GM23338 (cell line): ENCODE results near the gene CYBC1. TPM values are rescaled to one million over a fixed set of nuclear protein-coding genes. Genes with fewer than 3 reads are reported as not detected.
A peak's percentile ranks its signal among the peaks of the same experiment; 100 is the strongest.

Source experiments
- ATAC-seq: fragments of 200-7000 bp; cut with Tn5 transposase; 3 replicates; pipeline ENCODE4 v1.9.1; 2020
- DNase-seq: peaks from one replicate; pipeline ENCODE4 v3.0.0-alpha.2; 2015; ENCODE audit warnings: low spot score
- H2AFZ ChIP-seq: fragments of 200-600 bp; sonication (generic); 2 replicates; pipeline ENCODE4 v1.8.0; 2016; ENCODE audit warnings: antibody characterized with exemption, mild to moderate bottlenecking, moderate library complexity
- H3F3A ChIP-seq: fragments of 200-600 bp; sonication (generic); replicated peaks from 2 replicates; pipeline ENCODE4 v1.8.0; 2017; ENCODE audit warnings: antibody characterized with exemption, mixed run types, low read depth
- H3K27ac ChIP-seq: fragments of 200-600 bp; sonication (generic); 2 replicates; pipeline ENCODE4 v1.6.1; 2016; ENCODE audit warnings: low read depth
- H3K27me3 ChIP-seq: fragments of 200-600 bp; sonication (generic); 2 replicates; pipeline ENCODE4 v1.8.0; 2016; ENCODE audit warnings: mild to moderate bottlenecking, mixed run types, moderate library complexity; ENCODE audit not compliant: insufficient read depth
- H3K36me3 ChIP-seq: fragments of 200-600 bp; sonication (generic); 2 replicates; pipeline ENCODE4 v1.8.0; 2016; ENCODE audit warnings: mild to moderate bottlenecking; ENCODE audit not compliant: insufficient read depth
- H3K4me1 ChIP-seq: fragments of 200-600 bp; sonication (generic); 2 replicates; pipeline ENCODE4 v1.8.0; 2016; ENCODE audit warnings: mild to moderate bottlenecking, moderate library complexity; ENCODE audit not compliant: insufficient read depth
- H3K4me2 ChIP-seq: fragments of 200-600 bp; sonication (generic); 2 replicates; pipeline ENCODE4 v1.7.1; 2017; ENCODE audit warnings: mixed run types
- H3K4me3 ChIP-seq: fragments of 200-600 bp; sonication (generic); 2 replicates; pipeline ENCODE4 v1.6.1; 2016; ENCODE audit warnings: mixed run types
- H3K79me2 ChIP-seq: fragments of 200-600 bp; sonication (generic); replicated peaks from 2 replicates; pipeline ENCODE4 v1.8.0; 2017; ENCODE audit warnings: mild to moderate bottlenecking; ENCODE audit not compliant: insufficient read depth
- H3K9me2 ChIP-seq: fragments of 200-600 bp; sonication (generic); 2 replicates; pipeline ENCODE4 v1.8.0; 2017; ENCODE audit not compliant: insufficient read depth
- H4K20me1 ChIP-seq: fragments of 200-600 bp; sonication (generic); replicated peaks from 2 replicates; pipeline ENCODE4 v1.8.0; 2017; ENCODE audit warnings: mild to moderate bottlenecking; ENCODE audit not compliant: insufficient read depth
- H3K27ac Mint-ChIP-seq: 2 replicates; pipeline ENCODE4 v1.8.0; 2020; ENCODE audit warnings: inconsistent platforms, mild to moderate bottlenecking, moderate library complexity, mixed read lengths
- H3K27me3 Mint-ChIP-seq: 3 replicates; pipeline ENCODE4 v1.8.0; 2022; ENCODE audit warnings: low read depth, mild to moderate bottlenecking, moderate library complexity, mixed read lengths, inconsistent platforms; ENCODE audit not compliant: insufficient read depth, poor library complexity
- H3K36me3 Mint-ChIP-seq: 3 replicates; pipeline ENCODE4 v1.8.0; 2021; ENCODE audit warnings: low read depth, mild to moderate bottlenecking, inconsistent platforms, moderate library complexity, mixed read lengths
- H3K4me1 Mint-ChIP-seq: 3 replicates; pipeline ENCODE4 v1.8.0; 2020; ENCODE audit warnings: mild to moderate bottlenecking, inconsistent platforms, mixed read lengths
- H3K4me3 Mint-ChIP-seq: 3 replicates; pipeline ENCODE4 v1.8.0; 2021; ENCODE audit warnings: moderate library complexity, mild to moderate bottlenecking, inconsistent platforms, mixed read lengths
- H3K9me3 Mint-ChIP-seq: 3 replicates; pipeline ENCODE4 v1.8.0; 2020; ENCODE audit warnings: moderate library complexity, mild to moderate bottlenecking, inconsistent platforms, mixed read lengths
- CTCF ChIP-seq, 2 experiments: fragments of 200-600 bp in 1 of 2; sonication (generic) in 1 of 2; conservative IDR thresholded peaks; 2 replicates each; pipeline versions ENCODE4 v1.5.1 to v1.6.1; 2016 to 2017; ENCODE audit warnings: antibody characterized with exemption in 2 of 2, low read depth in 2 of 2, mild to moderate bottlenecking in 2 of 2, moderate library complexity in 1 of 2
- EZH2 ChIP-seq: fragments of 200-600 bp; sonication (generic); IDR thresholded peaks from one replicate; pipeline ENCODE4 v1.8.0; 2017; ENCODE audit warnings: antibody characterized with exemption, mild to moderate bottlenecking, low read depth; ENCODE audit not compliant: unreplicated experiment
- JUNB ChIP-seq: IDR thresholded peaks from one replicate; pipeline ENCODE4 v1.6.1; 2016; ENCODE audit warnings: antibody characterized with exemption; ENCODE audit not compliant: unreplicated experiment
- POLR2AphosphoS5 ChIP-seq: IDR thresholded peaks from 2 replicates; pipeline ENCODE4 v1.6.1; 2016; ENCODE audit warnings: antibody characterized with exemption, low read depth
- ZNF331 ChIP-seq: fragments of 250-450 bp; sonication (Bioruptor Pico); IDR thresholded peaks from 2 replicates; pipeline ENCODE4 v1.5.0; 2020; ENCODE audit warnings: low read depth, mild to moderate bottlenecking, moderate library complexity
- polyA plus RNA-seq: library from polyadenylated mRNA; unstranded; fragments of >200 nt; fragmentation: Nextera tagmentation; extraction: Ambion mirVana; gene quantifications from 2 replicates; pipeline ENCODE4 v1.2.1, GENCODE V29; 2016
- total RNA-seq: library from RNA; depleted of rRNA; stranded (reverse); fragments of >200 nt; shearing (Covaris generic); gene quantifications from 2 replicates; pipeline ENCODE4 v1.2.3, GENCODE V29; 2014

The CYBC1 gene
- total and polyA plus RNA-seq, 2 experiments from 2014 or later, result 24.7 to 72.4 TPM

- Histone ChIP-seq H2AFZ (peak overlapping the region; percentile 98), H3K36me3 (no peaks in the 10 kb centered on the region), H3K27ac (no peak overlapping the region), H4K20me1 (no peaks in the 10 kb centered on the region), H3K4me3 (peak overlapping the region; percentile 64), H3K79me2 (no peaks in the 10 kb centered on the region), H3F3A (peaks cover 24% of the 10 kb centered on the region), H3K27me3 (peaks cover 28% of the 10 kb centered on the region), H3K4me2 (peak overlapping the region; percentile 87), H3K4me1 (peaks cover 17% of the 10 kb centered on the region), H3K9me2 (no peaks in the 10 kb centered on the region)
- TF ChIP-seq JUNB (no peak), CTCF (conservative IDR thresholded peaks at IDR 0.05; ENCODE audit: low read depth in 2 of 2) (no peak), ZNF331 (CRISPR knock-in tag) (no peak), EZH2 (peak; percentile 61)
- ATAC-seq (peak; percentile 10), DNase-seq (peak; percentile 59)
- H3K4me1 Mint-ChIP-seq, result peaks cover 8% of the 10 kb centered on the region; the same call in 2 of the 3 replicates
- peak overlapping the region; percentile 79 for H3K4me3 Mint-ChIP-seq
- peaks cover 6% of the 10 kb centered on the region; the same call in 2 of the 3 replicates for H3K9me3 Mint-ChIP-seq
- peak overlapping the region; percentile 48; the same call in 1 of the 2 replicates for H3K27ac Mint-ChIP-seq
- H3K27me3 Mint-ChIP-seq, result peaks cover 43% of the 10 kb centered on the region
- H3K36me3 Mint-ChIP-seq, result peaks cover 6% of the 10 kb centered on the region; the same call in 1 of the 3 replicates
Measured at GRCh38 chr17:82497483-82498405, 47.2 kb upstream of the CYBC1 start.

GRCh38 chr17:82496529-82497434, 46.2 kb upstream of the CYBC1 start:
- Histone ChIP-seq H3K4me1 (peaks cover 17% of the 10 kb centered on the region), H3K79me2 (no peaks in the 10 kb centered on the region), H3K27me3 (peaks cover 28% of the 10 kb centered on the region), H3K36me3 (no peaks in the 10 kb centered on the region), H2AFZ (peak overlapping the region; percentile 76; the same call in 1 of the 2 replicates), H3K4me3 (peak overlapping the region; percentile 62), H3K27ac (no peak overlapping the region), H3K4me2 (peak overlapping the region; percentile 80), H3F3A (peaks cover 24% of the 10 kb centered on the region), H4K20me1 (no peaks in the 10 kb centered on the region), H3K9me2 (no peaks in the 10 kb centered on the region)
- H3K9me3 Mint-ChIP-seq, result peaks cover 6% of the 10 kb centered on the region; the same call in 2 of the 3 replicates
- peaks cover 8% of the 10 kb centered on the region; the same call in 2 of the 3 replicates for H3K4me1 Mint-ChIP-seq
- peak; percentile 20 for ATAC-seq
- H3K27me3 Mint-ChIP-seq, result peaks cover 44% of the 10 kb centered on the region
- H3K27ac Mint-ChIP-seq, result no peak overlapping the region
- H3K36me3 Mint-ChIP-seq, result peaks cover 6% of the 10 kb centered on the region; the same call in 1 of the 3 replicates
- TF ChIP-seq POLR2AphosphoS5 (peak; percentile 72; the same call in 1 of the 2 replicates), ZNF331 (CRISPR knock-in tag) (no peak)
- peak; percentile 92 for DNase-seq
- H3K4me3 Mint-ChIP-seq, result peak overlapping the region; percentile 64
